OCI-LY7 (cell line): ENCODE measurements around the gene NAA16. TPM values are rescaled to one million over a fixed set of nuclear protein-coding genes. Genes with fewer than 3 reads are reported as not detected.

ENCODE experiments used
- BruUV-seq: library from RNA; stranded (reverse); fragments of 400-500 nt; replicated peaks from 2 replicates; lab custom pipeline; 2021; lab: Mats Ljungman, UMichigan
- CTCF ChIA-PET: fragments of 300-600 bp; sonication (Branson Sonifier 250); formaldehyde crosslinking; loops from one replicate; lab custom pipeline; 2022; ENCODE audit warnings: antibody characterized with exemption; ENCODE audit not compliant: unreplicated experiment; lab: Charles Lee
- POLR2A ChIA-PET: fragments of 300-600 bp; sonication (Branson Sonifier 250); formaldehyde crosslinking; loops from one replicate; lab custom pipeline; 2022; ENCODE audit warnings: antibody characterized with exemption; lab: Charles Lee
- DNase-seq: peaks from one replicate; pipeline ENCODE4 v3.0.0-alpha.2; 2015; ENCODE audit warnings: low spot score
- H2AFZ ChIP-seq: fragments of 200-600 bp; sonication (generic), shearing (Covaris generic); 2 replicates; pipeline ENCODE4 v1.6.1; 2014; ENCODE audit warnings: mild to moderate bottlenecking, antibody characterized with exemption, low read length, moderate library complexity
- H3K27ac ChIP-seq: fragments of 200-600 bp; sonication (generic); 2 replicates; pipeline ENCODE4 v1.5.1; 2014; ENCODE audit warnings: mixed run types, low read depth, mild to moderate bottlenecking, moderate library complexity, low read length, inconsistent platforms; ENCODE audit not compliant: poor library complexity, severe bottlenecking
- H3K36me3 ChIP-seq: fragments of 200-600 bp; sonication (generic); 2 replicates; pipeline ENCODE4 v1.6.1; 2014; ENCODE audit warnings: mild to moderate bottlenecking, antibody characterized with exemption, low read length, moderate library complexity, mixed read lengths; ENCODE audit not compliant: insufficient read depth
- H3K4me1 ChIP-seq: fragments of 200-600 bp; sonication (generic); 2 replicates; pipeline ENCODE4 v1.5.1; 2014; ENCODE audit warnings: mild to moderate bottlenecking, low read length; ENCODE audit not compliant: insufficient read depth, poor library complexity, severe bottlenecking
- H3K4me2 ChIP-seq: fragments of 200-600 bp; sonication (generic); 2 replicates; pipeline ENCODE4 v1.6.1; 2014; ENCODE audit warnings: mild to moderate bottlenecking, low read length
- H3K4me3 ChIP-seq: fragments of 200-600 bp; sonication (generic); 2 replicates; pipeline ENCODE4 v1.5.1; 2014; ENCODE audit warnings: mild to moderate bottlenecking, low read depth, low read length; ENCODE audit not compliant: poor library complexity, severe bottlenecking
- H3K79me2 ChIP-seq: fragments of 200-600 bp; sonication (generic); 2 replicates; pipeline ENCODE4 v1.6.1; 2016; ENCODE audit warnings: low read depth, mild to moderate bottlenecking, low read length, moderate library complexity, mixed read lengths; ENCODE audit not compliant: insufficient read depth
- H3K9me2 ChIP-seq: fragments of 200-600 bp; sonication (generic); 2 replicates; pipeline ENCODE4 v1.6.1; 2016; ENCODE audit warnings: mild to moderate bottlenecking, low read length, mixed read lengths; ENCODE audit not compliant: insufficient read depth
- H3K9me3 ChIP-seq: fragments of 200-600 bp; sonication (generic); 2 replicates; pipeline ENCODE4 v1.6.1; 2014; ENCODE audit warnings: mild to moderate bottlenecking, mixed run types, low read length, mixed read lengths
- H4K20me1 ChIP-seq: fragments of 200-600 bp; sonication (generic); 2 replicates; pipeline ENCODE4 v1.6.1; 2014; ENCODE audit warnings: mild to moderate bottlenecking, antibody characterized with exemption, low read length, moderate library complexity, mixed read lengths; ENCODE audit not compliant: insufficient read depth
- CTCF ChIP-seq: fragments of 200-600 bp; sonication (generic); conservative IDR thresholded peaks from 2 replicates; pipeline ENCODE4 v1.5.1; 2014; ENCODE audit warnings: mild to moderate bottlenecking, antibody characterized with exemption, low read length, moderate library complexity, mixed read lengths
- EZH2phosphoT487 ChIP-seq: fragments of 200-600 bp; sonication (generic); IDR thresholded peaks from 2 replicates; pipeline ENCODE4 v1.6.1; 2018; ENCODE audit warnings: low read depth, borderline replicate concordance, mild to moderate bottlenecking, mixed run types, antibody characterized with exemption, low read length, moderate library complexity, mixed read lengths
- intact Hi-C: fragments of 100-400 bp; cut with micrococcal nuclease; formaldehyde crosslinking; loops from one replicate; pipeline ENCODE4 v1.10.0; 2022; ENCODE audit not compliant: unreplicated experiment
- total RNA-seq, 2 experiments: library from RNA; depleted of rRNA in 1 of 2; stranded (reverse); fragments of >200 nt in 1 of 2; shearing (Covaris generic) in 1 of 2; gene quantifications; 2 replicates each; pipeline ENCODE4 v1.2.3, GENCODE V29; 2014 to 2022

NAA16 gene
- total RNA-seq, 2 experiments from 2014 or later: 22.4 to 45.9 TPM

GRCh38 chr13:41299316-41300094, 11.6 kb upstream of the NAA16 start:
- Histone ChIP-seq H3K79me2 (no peaks in the 10 kb centered on the region), H4K20me1 (no peaks in the 10 kb centered on the region), H3K4me3 (no peak overlapping the region), H3K4me1 (no peaks in the 10 kb centered on the region), H3K9me3 (no peaks in the 10 kb centered on the region), H3K4me2 (no peak overlapping the region), H2AFZ (no peak overlapping the region), H3K36me3 (no peaks in the 10 kb centered on the region), H3K9me2 (no peaks in the 10 kb centered on the region), H3K27ac (no peak overlapping the region)
- no peak for DNase-seq
- POLR2A ChIA-PET: interaction anchor here (0.5 to 1.0 kb wide), 8 partner anchors 8 to 213 kb away, joined by 3 to 4 read pairs (median 3); no protein-coding TSS in a partner anchor
- TF ChIP-seq EZH2phosphoT487: no peak
- TF ChIP-seq CTCF: no peak
- intact Hi-C loops: no loop called here
- CTCF ChIA-PET: no interaction called here
- no TSS peak for BruUV-seq

- Histone ChIP-seq H2AFZ (no peak overlapping the region), H4K20me1 (no peaks in the 10 kb centered on the region), H3K79me2 (no peaks in the 10 kb centered on the region), H3K9me2 (no peaks in the 10 kb centered on the region), H3K36me3 (no peaks in the 10 kb centered on the region), H3K4me1 (no peaks in the 10 kb centered on the region), H3K27ac (no peak overlapping the region), H3K4me2 (no peak overlapping the region), H3K4me3 (no peak overlapping the region), H3K9me3 (no peaks in the 10 kb centered on the region)
- intact Hi-C loops: no loop called here
- no TSS peak for BruUV-seq
- POLR2A ChIA-PET: no interaction called here
- no peak for DNase-seq
- CTCF ChIA-PET: no interaction called here
- no peak for TF ChIP-seq CTCF
- no peak for TF ChIP-seq EZH2phosphoT487
Observed at GRCh38 chr13:41302743-41303142, 8.3 kb upstream of the NAA16 start.

- CTCF ChIA-PET: no interaction called here
- H3K9me2 ChIP-seq: no peaks in the 10 kb centered on the region
- TF ChIP-seq CTCF (no peak), EZH2phosphoT487 (no peak)
- POLR2A ChIA-PET: interaction anchor here (0.5 to 1.5 kb wide), 10 partner anchors 9 to 162 kb away, joined by 3 to 6 read pairs (median 4); no protein-coding TSS in a partner anchor
- H3K27ac ChIP-seq: no peak overlapping the region
- H3K79me2 ChIP-seq: no peaks in the 10 kb centered on the region
- no peak overlapping the region for H3K4me2 ChIP-seq
- no peaks in the 10 kb centered on the region for H3K4me1 ChIP-seq
- no peaks in the 10 kb centered on the region for H3K9me3 ChIP-seq
- intact Hi-C loops: no loop called here
- no peaks in the 10 kb centered on the region for H4K20me1 ChIP-seq
- no peak overlapping the region for H3K4me3 ChIP-seq
- DNase-seq: no peak
- no peaks in the 10 kb centered on the region for H3K36me3 ChIP-seq
- BruUV-seq: no TSS peak
- no peak overlapping the region for H2AFZ ChIP-seq
Observed at GRCh38 chr13:41304551-41304950, 6.5 kb upstream of the NAA16 start.
